Left lung (tissue), 10 donors: ENCODE results near the gene SSRP1. TPM values are rescaled to one million over a fixed set of nuclear protein-coding genes. Genes with fewer than 3 reads are reported as not detected.

ENCODE experiments used
- ATAC-seq: fragments of 200-7000 bp; cut with Tn5 transposase; one replicate; pipeline ENCODE4 v1.9.1; 2020; ENCODE audit warnings: moderate library complexity
- DNase-seq, 4 donors: peaks; one replicate each; pipeline ENCODE4 v3.0.0-alpha.2; 2013 to 2020
- H3K27ac ChIP-seq, 2 donors: fragments of 200-600 bp; sonication (generic) in 1 of 2; one replicate each; pipeline versions ENCODE4 v1.5.0 to v1.8.0; 2020 to 2021
- H3K27me3 ChIP-seq, 2 donors: fragments of 200-600 bp; sonication (generic) in 1 of 2; one replicate each; pipeline versions ENCODE4 v1.5.0 to v1.8.0; 2020 to 2021
- H3K36me3 ChIP-seq, 2 donors: fragments of 200-600 bp; sonication (generic) in 1 of 2; one replicate each; pipeline versions ENCODE4 v1.5.0 to v1.8.0; 2020 to 2021
- H3K4me1 ChIP-seq, 2 donors: fragments of 200-600 bp; one replicate each; pipeline ENCODE4 v1.8.0; 2021
- H3K4me3 ChIP-seq, 2 donors: fragments of 200-600 bp; sonication (generic) in 1 of 2; one replicate each; pipeline versions ENCODE4 v1.5.0 to v1.8.0; 2020 to 2021; ENCODE audit warnings: mild to moderate bottlenecking in 1 of 2
- H3K9me3 ChIP-seq, 2 donors: fragments of 200-600 bp; sonication (generic) in 1 of 2; one replicate each; pipeline versions ENCODE4 v1.5.0 to v1.8.0; 2020 to 2021
- CTCF ChIP-seq, 2 donors: fragments of 200-600 bp; sonication (generic) in 1 of 2; IDR thresholded peaks; one replicate each; pipeline versions ENCODE4 v1.5.0 to v1.8.0; 2021; ENCODE audit warnings: antibody characterized with exemption in 2 of 2
- intact Hi-C, 2 donors: fragments of 100-400 bp; cut with DNase I; formaldehyde crosslinking; loops; one replicate each; pipeline versions ENCODE4 v1.11.2 to v1.14.2; 2022
- polyA plus RNA-seq, 6 donors: library from polyadenylated mRNA; unstranded; fragments of 120-200 nt; gene quantifications; one replicate each; pipeline ENCODE4 v1.2.1, GENCODE V29; 2013; ENCODE audit not compliant: insufficient read length in 6 of 6
- total RNA-seq, 2 donors: library from RNA; stranded (reverse); fragmentation: NEBNext Ultra II Directional; extraction: Animal tissue kit (Norgen Biotek cat#: 25700); gene quantifications; one replicate each; pipeline ENCODE4 v1.2.1, GENCODE V29; 2021
- donor health status: DM: no; HTN: yes; CAD: no.
- donor health status: DM: no; HTN: no; CAD: no.

SSRP1 gene
- total and polyA plus RNA-seq, 8 donors = 57.3 to 208 (median 179) TPM

GRCh38 chr11:57345555-57346211 is 10.0 kb upstream of the SSRP1 start:
- TF ChIP-seq CTCF (IDR thresholded peaks at IDR 0.05) = peak; percentile 83 to 94
- intact Hi-C loops = loop anchor here in 1 of 2 donors (5.0 kb wide), 1 partner anchor 137 kb away; no protein-coding TSS in a partner anchor
- Histone ChIP-seq H3K9me3 (no peaks in the 10 kb centered on the region), H3K27ac (no peak overlapping the region), H3K4me1 (peaks cover 0 to 16% of the 10 kb centered on the region in 2 donors), H3K27me3 (no peaks in the 10 kb centered on the region), H3K36me3 (no peaks in the 10 kb centered on the region), H3K4me3 (no peak overlapping the region)
- ATAC-seq (peak; percentile 92), DNase-seq (peak in 2 of 4 donors; percentile 57 to 65)

GRCh38 chr11:57344826-57345225 is 9.1 kb upstream of the SSRP1 start:
- Histone ChIP-seq H3K27me3 (no peaks in the 10 kb centered on the region), H3K9me3 (no peaks in the 10 kb centered on the region), H3K27ac (no peak overlapping the region), H3K36me3 (no peaks in the 10 kb centered on the region), H3K4me3 (no peak overlapping the region), H3K4me1 (peaks cover 0 to 11% of the 10 kb centered on the region in 2 donors)
- DNase-seq (no peak), ATAC-seq (no peak)
- intact Hi-C loops = loop anchor here in 1 of 2 donors (5.0 kb wide), 1 partner anchor 137 kb away; no protein-coding TSS in a partner anchor
- no peak for TF ChIP-seq CTCF (IDR thresholded peaks at IDR 0.05)

DNA sequence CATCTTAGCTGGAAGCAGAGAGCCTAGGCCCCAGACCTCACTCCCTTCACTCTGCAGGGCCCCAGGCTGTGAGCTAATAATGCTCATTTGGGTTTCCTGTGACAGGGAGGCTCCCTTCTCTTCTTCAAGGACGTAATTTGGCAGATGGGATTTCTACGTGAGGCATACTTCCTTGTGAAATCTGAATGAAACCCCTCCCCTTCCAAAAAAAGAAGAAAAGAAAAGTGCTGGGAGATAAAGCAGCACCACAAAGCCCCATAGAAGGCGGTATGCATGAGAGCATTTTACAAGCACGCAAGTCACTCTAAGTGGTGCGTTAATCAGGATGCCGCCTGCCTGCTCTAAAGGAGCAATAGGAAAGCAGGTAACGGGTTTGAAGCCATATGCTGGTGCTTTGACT is 8.1 kb upstream of the SSRP1 start:
- Histone ChIP-seq H3K27ac (no peak overlapping the region), H3K36me3 (no peaks in the 10 kb centered on the region), H3K4me1 (peaks cover 0 to 9% of the 10 kb centered on the region in 2 donors), H3K4me3 (no peak overlapping the region), H3K27me3 (no peaks in the 10 kb centered on the region), H3K9me3 (no peaks in the 10 kb centered on the region)
- TF ChIP-seq CTCF (IDR thresholded peaks at IDR 0.05) = no peak
- intact Hi-C loops = no loop called here
- DNase-seq = no peak
- ATAC-seq = no peak

DNA sequence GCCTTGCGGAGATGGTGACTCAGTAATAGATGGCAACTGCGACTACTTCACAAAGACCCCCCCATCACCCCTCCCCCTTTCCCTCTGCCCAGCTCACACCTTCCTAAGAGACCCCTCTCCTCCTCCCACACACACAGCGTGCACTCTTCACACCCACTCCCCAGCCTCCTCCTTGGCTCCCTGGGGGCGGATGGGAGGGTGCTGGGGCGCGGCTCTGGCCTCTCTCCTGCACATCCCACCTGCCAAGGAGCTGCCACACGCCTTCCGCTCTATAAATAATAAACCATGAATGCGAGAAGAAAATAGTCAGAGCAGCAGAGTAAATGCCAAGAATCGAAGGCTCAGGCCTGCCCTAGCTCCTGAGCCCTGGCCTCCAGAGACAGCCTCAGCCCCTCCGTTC is 7.0 kb upstream of the SSRP1 start:
- no peaks in the 10 kb centered on the region for H3K9me3 ChIP-seq
- ATAC-seq (no peak), DNase-seq (no peak)
- no peaks in the 10 kb centered on the region for H3K36me3 ChIP-seq
- no peak overlapping the region for H3K4me3 ChIP-seq
- H3K27me3 ChIP-seq = no peaks in the 10 kb centered on the region
- TF ChIP-seq CTCF (IDR thresholded peaks at IDR 0.05) = no peak
- peaks cover 0 to 9% of the 10 kb centered on the region in 2 donors for H3K4me1 ChIP-seq
- no peak overlapping the region for H3K27ac ChIP-seq
- intact Hi-C loops = no loop called here

DNA sequence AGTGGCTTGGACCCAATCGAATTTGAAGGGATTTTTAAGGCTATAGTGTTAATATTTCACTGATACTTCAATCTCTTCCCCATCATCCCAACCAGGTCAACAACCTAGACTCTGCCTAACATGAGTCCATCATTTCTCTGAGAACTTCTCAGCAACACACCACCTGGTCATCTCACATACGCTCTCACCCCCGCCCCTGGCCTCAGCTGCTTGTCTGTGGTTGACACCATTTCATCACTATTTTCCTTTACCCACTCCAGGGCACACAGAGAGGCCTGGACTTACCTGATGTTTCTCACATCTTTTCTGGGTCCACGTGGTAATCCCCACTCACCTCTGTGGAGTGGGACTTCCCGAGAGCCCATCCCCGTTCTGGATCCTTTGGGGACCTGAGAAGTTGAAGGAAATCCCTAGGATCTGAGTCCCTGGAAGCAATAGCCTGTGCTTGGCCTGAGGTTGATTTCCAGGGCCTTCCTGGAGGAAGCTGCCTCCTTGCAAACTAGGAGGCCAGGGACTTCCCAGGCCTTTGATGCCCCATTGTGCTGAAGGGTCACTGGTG is 5.6 kb upstream of the SSRP1 start:
- ATAC-seq = no peak
- intact Hi-C loops = no loop called here
- H3K36me3 ChIP-seq = no peaks in the 10 kb centered on the region
- H3K27ac ChIP-seq = no peak overlapping the region
- H3K4me3 ChIP-seq = no peak overlapping the region
- H3K9me3 ChIP-seq = no peaks in the 10 kb centered on the region
- no peak for DNase-seq
- no peaks in the 10 kb centered on the region for H3K27me3 ChIP-seq
- TF ChIP-seq CTCF (IDR thresholded peaks at IDR 0.05) = no peak
- peaks cover 0 to 10% of the 10 kb centered on the region in 2 donors for H3K4me1 ChIP-seq
